GM12878 (cell line): ENCODE measurements around the gene KATNIP. TPM values are rescaled to one million over a fixed set of nuclear protein-coding genes. Genes with fewer than 3 reads are reported as not detected.

Experiments
- ATAC-seq: fragments of 200-7000 bp; cut with Tn5 transposase; 3 replicates; pipeline ENCODE4 v1.9.1; 2020; ENCODE audit warnings: mild to moderate bottlenecking, moderate library complexity
- BruUV-seq: library from RNA; stranded (reverse); fragments of 400-500 nt; replicated peaks from 2 replicates; lab custom pipeline; 2021; lab: Mats Ljungman, UMichigan
- CTCF ChIA-PET: fragments of 300-600 bp; sonication (Branson Sonifier 250); formaldehyde crosslinking; extraction: SDS; loops from one replicate; lab custom pipeline; 2021; ENCODE audit warnings: inconsistent platforms; lab: Yijun Ruan, JAX
- POLR2A ChIA-PET: fragments of 350-600 bp; formaldehyde crosslinking; extraction: SDS; loops from one replicate; lab custom pipeline; 2021; ENCODE audit warnings: inconsistent platforms; lab: Charles Lee
- RAD21 ChIA-PET: fragments of 300-600 bp; sonication (Branson Sonifier 250); formaldehyde crosslinking; loops from one replicate; lab custom pipeline; 2023; ENCODE audit warnings: antibody characterized with exemption; ENCODE audit not compliant: unreplicated experiment; lab: Charles Lee
- SMC1A ChIA-PET: fragments of 300-600 bp; sonication (Branson Sonifier 250); formaldehyde crosslinking; loops from one replicate; lab custom pipeline; 2023; ENCODE audit not compliant: unreplicated experiment, uncharacterized antibody; lab: Charles Lee
- DNase-seq: peaks from one replicate; pipeline ENCODE4 v3.0.0-alpha.2; 2011; ENCODE audit warnings: low read depth, low spot score
- FAIRE-seq: peaks from 3 replicates; lab custom pipeline; 2011; peaks lifted over from hg19 to GRCh38; lab: Jason Lieb, UNC
- H2AFZ ChIP-seq: 2 replicates; pipeline ENCODE4 v1.6.0; 2011; ENCODE audit warnings: low read depth, low read length, control low read depth; ENCODE audit not compliant: control insufficient read depth
- H3K27ac ChIP-seq: 2 replicates; pipeline ENCODE4 v1.5.1; 2011; ENCODE audit warnings: control low read depth; ENCODE audit not compliant: control insufficient read depth, insufficient read depth
- H3K27me3 ChIP-seq, 2 experiments: replicated peaks in 1 of 2; 2 replicates each; pipeline versions ENCODE4 v1.6.0 to v1.6.1; 2011; ENCODE audit warnings: low read length in 1 of 2; ENCODE audit not compliant: control insufficient read depth in 2 of 2, insufficient read depth in 2 of 2
- H3K36me3 ChIP-seq, 2 experiments: 2 replicates each; pipeline ENCODE4 v1.5.1; 2011; ENCODE audit warnings: low read length in 1 of 2; ENCODE audit not compliant: control insufficient read depth in 2 of 2, insufficient read depth in 2 of 2
- H3K4me1 ChIP-seq: 2 replicates; pipeline ENCODE4 v1.6.1; 2011; ENCODE audit warnings: mild to moderate bottlenecking, low read length, moderate library complexity, mixed read lengths; ENCODE audit not compliant: control insufficient read depth, insufficient read depth
- H3K4me2 ChIP-seq: 2 replicates; pipeline ENCODE4 v1.6.0; 2011; ENCODE audit warnings: control low read depth; ENCODE audit not compliant: control insufficient read depth, insufficient read depth
- H3K4me3 ChIP-seq: fragments of 200-600 bp; sonication (generic); 2 replicates; pipeline ENCODE4 v1.5.1; 2016
- H3K79me2 ChIP-seq: 2 replicates; pipeline ENCODE4 v1.6.0; 2011; ENCODE audit warnings: low read length; ENCODE audit not compliant: control insufficient read depth, insufficient read depth
- H3K9ac ChIP-seq: 2 replicates; pipeline ENCODE4 v1.8.0; 2011; ENCODE audit warnings: low read length, control low read depth, mixed read lengths; ENCODE audit not compliant: control insufficient read depth, insufficient read depth
- H3K9me3 ChIP-seq: replicated peaks from 3 replicates; pipeline ENCODE4 v1.5.1; 2011; ENCODE audit warnings: mild to moderate bottlenecking, low read length; ENCODE audit not compliant: control insufficient read depth, insufficient read depth
- H4K20me1 ChIP-seq: 2 replicates; pipeline ENCODE4 v1.6.0; 2011; ENCODE audit not compliant: control insufficient read depth, insufficient read depth
- ATF7 ChIP-seq: fragments of 450-650 bp; IDR thresholded peaks from 2 replicates; pipeline ENCODE4 v1.6.1; 2016; ENCODE audit warnings: low read depth, mild to moderate bottlenecking
- JUND ChIP-seq: IDR thresholded peaks from 2 replicates; pipeline ENCODE4 v1.6.1; 2012; ENCODE audit warnings: low read depth, mild to moderate bottlenecking, low read length, improper control_type of control experiment, moderate library complexity
- WGBS: methylation state at CpG from one replicate; pipeline ENCODE4 v1.1.6; 2016; ENCODE audit warnings: low lambda C conversion rate; ENCODE audit not compliant: insufficient replicate concordance, insufficient coverage; ENCODE audit errors: missing lambda C conversion rate; 5-methylcytosine and 5-hydroxymethylcytosine counted together
- in situ Hi-C: fragments of 300-500 bp; cut with MboI; formaldehyde crosslinking; loops from 9 replicates; pipeline ENCODE4 v1.14.3; 2018; ENCODE audit warnings: mixed read lengths
- intact Hi-C: fragments of 100-400 bp; cut with micrococcal nuclease; formaldehyde crosslinking; loops from one replicate; pipeline ENCODE4 v1.14.2; 2022; ENCODE audit not compliant: unreplicated experiment
- polyA plus RNA-seq, 11 experiments: library from polyadenylated mRNA; depleted of rRNA in 4 of 11; unstranded in 6 of 11; stranded (reverse) in 5 of 11; fragments of >200 nt; fragmentation: Nextera tagmentation in 4 of 11; fragmentation: Illumina TruSeq in 1 of 11; extraction: Ambion mirVana in 4 of 11; extraction: Trizol in 1 of 11; gene quantifications; 1 replicate in 1 of 11; 2 replicates in 10 of 11; pipeline versions ENCODE4 v1.2.1 to v1.2.3, GENCODE V29; 2011 to 2016; ENCODE audit warnings: inconsistent platforms in 2 of 11, missing spikeins in 2 of 11, low read depth in 1 of 11
- total RNA-seq, 4 experiments: library from RNA; depleted of rRNA in 3 of 4; stranded (reverse); fragments of >200 nt in 3 of 4; fragmentation: Illumina TruSeq in 1 of 4; extraction: Trizol in 1 of 4; gene quantifications; 2 replicates each; pipeline versions ENCODE4 v1.2.1 to v1.2.3, GENCODE V29; 2013 to 2021
- TF ChIP-seq, protein P1 (sequence below): IDR thresholded peaks from 2 replicates; pipeline ENCODE4 v1.6.1; 2011; ENCODE audit warnings: mild to moderate bottlenecking, low read depth, low read length, moderate library complexity; ENCODE audit not compliant: insufficient replicate concordance
- TF ChIP-seq, protein P2 (sequence below): IDR thresholded peaks from 2 replicates; pipeline ENCODE4 v1.6.1; 2011; ENCODE audit warnings: borderline replicate concordance, low read depth, mild to moderate bottlenecking, moderate library complexity, mixed read lengths, low read length; ENCODE audit not compliant: insufficient read depth; ENCODE audit errors: extremely low read length

KATNIP gene
- total and polyA plus RNA-seq, 10 of the 15 experiments (the other 5 are each of a cell fraction or from before 2014, with no cell fraction given) = 1.6 to 13.8 (median 9.1) TPM

DNA sequence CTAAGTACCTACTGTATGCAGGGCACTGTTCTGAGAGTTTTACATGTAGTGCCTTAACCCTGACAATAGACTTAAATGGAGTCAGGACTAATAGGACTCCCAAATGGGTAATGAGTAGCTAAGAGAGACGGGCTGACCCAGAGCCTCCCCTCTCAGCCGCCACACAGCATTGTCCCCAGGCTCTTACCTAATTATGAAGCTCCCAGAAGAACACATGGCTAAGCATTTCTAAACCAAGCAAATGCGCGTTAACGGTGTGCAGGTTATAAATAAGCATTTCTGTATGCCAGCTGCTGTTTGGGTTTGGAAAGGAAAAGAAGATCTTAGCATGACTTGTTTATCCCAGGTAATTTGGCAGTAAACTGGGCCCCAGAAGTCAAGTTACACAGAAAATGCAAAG is 14.3 kb downstream of the KATNIP start (continued):
- TF ChIP-seq, protein P1, sequence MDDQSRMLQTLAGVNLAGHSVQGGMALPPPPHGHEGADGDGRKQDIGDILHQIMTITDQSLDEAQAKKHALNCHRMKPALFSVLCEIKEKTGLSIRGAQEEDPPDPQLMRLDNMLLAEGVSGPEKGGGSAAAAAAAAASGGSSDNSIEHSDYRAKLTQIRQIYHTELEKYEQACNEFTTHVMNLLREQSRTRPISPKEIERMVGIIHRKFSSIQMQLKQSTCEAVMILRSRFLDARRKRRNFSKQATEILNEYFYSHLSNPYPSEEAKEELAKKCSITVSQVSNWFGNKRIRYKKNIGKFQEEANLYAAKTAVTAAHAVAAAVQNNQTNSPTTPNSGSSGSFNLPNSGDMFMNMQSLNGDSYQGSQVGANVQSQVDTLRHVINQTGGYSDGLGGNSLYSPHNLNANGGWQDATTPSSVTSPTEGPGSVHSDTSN = no peak
- no peak for TF ChIP-seq ATF7

- H3K9me3 ChIP-seq = no peaks in the 10 kb centered on the region
- H3K36me3 ChIP-seq = no peaks in the 10 kb centered on the region; a peak in 1 of 4 replicates
- FAIRE-seq (no peak), ATAC-seq (no peak), DNase-seq (no peak)
- intact Hi-C loops (no loop called here), in situ Hi-C loops (no loop called here)
- H3K27me3 ChIP-seq = no peaks in the 10 kb centered on the region
- TF ChIP-seq, protein P2, sequence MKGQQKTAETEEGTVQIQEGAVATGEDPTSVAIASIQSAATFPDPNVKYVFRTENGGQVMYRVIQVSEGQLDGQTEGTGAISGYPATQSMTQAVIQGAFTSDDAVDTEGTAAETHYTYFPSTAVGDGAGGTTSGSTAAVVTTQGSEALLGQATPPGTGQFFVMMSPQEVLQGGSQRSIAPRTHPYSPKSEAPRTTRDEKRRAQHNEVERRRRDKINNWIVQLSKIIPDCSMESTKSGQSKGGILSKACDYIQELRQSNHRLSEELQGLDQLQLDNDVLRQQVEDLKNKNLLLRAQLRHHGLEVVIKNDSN = no peak
- no peak for TF ChIP-seq JUND
- no peak overlapping the region for H3K4me2 ChIP-seq
- ChIA-PET CTCF (no interaction called here), POLR2A (no interaction called here), RAD21 (no interaction called here), SMC1A (no interaction called here)
- H2AFZ ChIP-seq = no peak overlapping the region
- WGBS = 73% methylated on average over 6 of the region's 6 CpGs
- H3K4me3 ChIP-seq = no peak overlapping the region
- BruUV-seq = no TSS peak
- no peaks in the 10 kb centered on the region for H3K79me2 ChIP-seq
- no peak overlapping the region for H3K9ac ChIP-seq
- H3K27ac ChIP-seq = no peak overlapping the region
- no peaks in the 10 kb centered on the region for H4K20me1 ChIP-seq
- no peaks in the 10 kb centered on the region for H3K4me1 ChIP-seq
These were observed 16.5 kb downstream of the KATNIP start for GRCh38 chr16:27566417-27566816.
